GM19452 (cell line): ENCODE results near the gene SPATA6L.

Experiments used
- ATAC-seq: cut with Tn5 transposase; IDR thresholded peaks from one replicate; pipeline ENCODE4 v1.9.1; 2021; ENCODE audit not compliant: unreplicated experiment

The SPATA6L gene

GRCh38 chr9:4558371-4558998 is 107.8 kb downstream of the SPATA6L start:
- no peak for ATAC-seq

GRCh38 chr9:4555236-4555635 is 111.0 kb downstream of the SPATA6L start:
- ATAC-seq = no peak

GRCh38 chr9:4553951-4554381 is 112.3 kb downstream of the SPATA6L start:
- ATAC-seq = no peak

GRCh38 chr9:4550777-4551484 is 115.3 kb downstream of the SPATA6L start:
- ATAC-seq = no peak

GRCh38 chr9:4549751-4550295 is 116.5 kb downstream of the SPATA6L start:
- ATAC-seq = no peak

- ATAC-seq = no peak
Measured at GRCh38 chr9:4548811-4549725, 117.2 kb downstream of the SPATA6L start.
